Activated CD4-positive, alpha-beta T cell treated with anti-CD3 and anti-CD28 coated beads for 4 hours (primary cell): ENCODE results near the gene CLTB.

Experiments used
- DNase-seq, 2 donors: peaks; one replicate each; pipeline ENCODE4 v3.0.0-alpha.2; 2020

Gene CLTB

GRCh38 chr5:176379881-176380280 lies 36.5 kb downstream of the CLTB start:
- no peak for DNase-seq

- no peak for DNase-seq
These were observed 43.1 kb downstream of the CLTB start for GRCh38 chr5:176373100-176373818.

- no peak for DNase-seq
These were observed 44.5 kb downstream of the CLTB start for GRCh38 chr5:176371621-176372539.

GRCh38 chr5:176369934-176370711 lies 46.2 kb downstream of the CLTB start:
- no peak for DNase-seq

- DNase-seq: no peak
These were observed 47.6 kb downstream of the CLTB start for GRCh38 chr5:176368726-176369125.

GRCh38 chr5:176366232-176366894 lies 50.0 kb downstream of the CLTB start:
- no peak for DNase-seq

- DNase-seq: peak; percentile 57 to 58
These were observed 50.7 kb downstream of the CLTB start, which contains the start of gene ARL10 for GRCh38 chr5:176365351-176366231. Gene ARL10, plus strand, starts transcription at chr5:176365487. Its CDS starts 77 bp downstream, at chr5:176365564.

- DNase-seq: no peak
These were observed 51.5 kb downstream of the CLTB start for GRCh38 chr5:176364765-176365350.

- no peak for DNase-seq
These were observed 54.2 kb downstream of the CLTB start for GRCh38 chr5:176362233-176362490.

GRCh38 chr5:176361437-176362232 lies 54.7 kb downstream of the CLTB start, which contains the start of gene KIAA1191:
Gene KIAA1191, minus strand, starts transcription at chr5:176361764. Its CDS starts 2,256 bp downstream, at chr5:176359508.
- peak; percentile 93 to 94 for DNase-seq

- no peak for DNase-seq
These were observed 55.4 kb downstream of the CLTB start for GRCh38 chr5:176360894-176361436.

- DNase-seq: no peak
These were observed 56.7 kb downstream of the CLTB start for GRCh38 chr5:176359658-176360057.

- no peak for DNase-seq
These were observed 60.2 kb downstream of the CLTB start for GRCh38 chr5:176356179-176356566.

GRCh38 chr5:176355400-176356178 lies 60.8 kb downstream of the CLTB start:
- DNase-seq: no peak

- DNase-seq: no peak
These were observed 62.8 kb downstream of the CLTB start for GRCh38 chr5:176353533-176353932.

- DNase-seq: no peak
These were observed 64.0 kb downstream of the CLTB start for GRCh38 chr5:176352116-176352878.

- DNase-seq: no peak
These were observed 65.9 kb downstream of the CLTB start for GRCh38 chr5:176350416-176350815.

GRCh38 chr5:176342766-176343458 lies 73.4 kb downstream of the CLTB start:
- DNase-seq: no peak
